Colonic mucosa (tissue), 4 donors: ENCODE results near the gene RAB39A. TPM values are rescaled to one million over a fixed set of nuclear protein-coding genes. Genes with fewer than 3 reads are reported as not detected.

ENCODE experiments used
- DNase-seq: peaks from one replicate; pipeline ENCODE4 v3.0.0-alpha.2; 2020
- H3K27ac ChIP-seq: fragments of 200-600 bp; one replicate; pipeline ENCODE4 v1.8.0; 2021
- H3K27me3 ChIP-seq: fragments of 200-600 bp; one replicate; pipeline ENCODE4 v1.8.0; 2021
- H3K36me3 ChIP-seq: fragments of 200-600 bp; one replicate; pipeline ENCODE4 v1.8.0; 2021
- H3K4me1 ChIP-seq: fragments of 200-600 bp; one replicate; pipeline ENCODE4 v1.8.0; 2021; ENCODE audit warnings: mild to moderate bottlenecking
- H3K4me3 ChIP-seq: fragments of 200-600 bp; one replicate; pipeline ENCODE4 v1.8.0; 2021
- H3K9ac ChIP-seq, 2 donors: one replicate each; pipeline ENCODE4 v1.7.0; 2013; ENCODE audit warnings: control low read depth in 2 of 2, low read depth in 2 of 2, low read length in 2 of 2
- H3K9me3 ChIP-seq: fragments of 200-600 bp; one replicate; pipeline ENCODE4 v1.8.0; 2021
- intact Hi-C: fragments of 100-400 bp; cut with DNase I; formaldehyde crosslinking; loops from one replicate; pipeline ENCODE4 v1.14.1; 2022
- total RNA-seq, 2 donors: library from RNA; stranded (reverse); fragmentation: NEBNext Ultra II Directional in 1 of 2; extraction: Animal tissue kit (Norgen Biotek cat#: 25700) in 1 of 2; gene quantifications; one replicate each; pipeline ENCODE4 v1.2.1, GENCODE V29; 2021
- TF ChIP-seq, protein P1 (sequence below): fragments of 200-600 bp; IDR thresholded peaks from one replicate; pipeline ENCODE4 v1.8.0; 2022; ENCODE audit warnings: antibody characterized with exemption, mild to moderate bottlenecking
- donor health status: healthy.
- donor health status: DM: no; HTN: no; CAD: no.
- donor health status: DM: no; HTN: no; CAD: no.

Gene RAB39A
- total RNA-seq, 2 donors from 2014 or later = 0.77 to 1.2 TPM

DNA sequence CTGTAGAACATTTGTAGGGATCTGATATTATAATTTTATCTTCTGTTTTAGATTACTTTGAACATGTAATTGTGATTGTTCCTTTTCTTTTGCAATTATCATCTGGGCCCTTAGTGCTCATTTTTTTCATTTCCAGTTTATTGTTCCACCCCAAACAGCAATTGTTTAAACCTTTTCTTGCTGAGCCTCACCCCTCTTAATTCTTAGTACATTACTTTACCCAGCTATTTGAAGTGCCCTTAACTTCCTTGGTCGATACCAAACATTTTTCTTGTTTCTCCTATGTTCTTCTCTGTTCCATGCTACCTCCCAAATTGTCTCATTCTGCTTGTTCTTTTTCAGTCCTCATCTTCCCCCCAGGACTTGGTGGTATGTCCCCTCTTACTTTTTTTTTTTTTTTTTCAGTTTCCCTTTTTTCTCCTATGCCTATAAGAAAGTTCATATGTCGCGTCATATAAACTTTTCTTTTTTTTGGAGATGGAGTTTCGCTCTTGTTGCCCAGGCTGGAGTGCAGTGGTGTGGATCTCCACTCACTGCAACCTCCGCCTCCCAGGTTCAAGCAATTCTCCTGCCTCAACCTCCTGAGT is 84.0 kb downstream of the RAB39A start:
- H3K4me1 ChIP-seq = peaks cover 3% of the 10 kb centered on the region
- TF ChIP-seq, protein P1, sequence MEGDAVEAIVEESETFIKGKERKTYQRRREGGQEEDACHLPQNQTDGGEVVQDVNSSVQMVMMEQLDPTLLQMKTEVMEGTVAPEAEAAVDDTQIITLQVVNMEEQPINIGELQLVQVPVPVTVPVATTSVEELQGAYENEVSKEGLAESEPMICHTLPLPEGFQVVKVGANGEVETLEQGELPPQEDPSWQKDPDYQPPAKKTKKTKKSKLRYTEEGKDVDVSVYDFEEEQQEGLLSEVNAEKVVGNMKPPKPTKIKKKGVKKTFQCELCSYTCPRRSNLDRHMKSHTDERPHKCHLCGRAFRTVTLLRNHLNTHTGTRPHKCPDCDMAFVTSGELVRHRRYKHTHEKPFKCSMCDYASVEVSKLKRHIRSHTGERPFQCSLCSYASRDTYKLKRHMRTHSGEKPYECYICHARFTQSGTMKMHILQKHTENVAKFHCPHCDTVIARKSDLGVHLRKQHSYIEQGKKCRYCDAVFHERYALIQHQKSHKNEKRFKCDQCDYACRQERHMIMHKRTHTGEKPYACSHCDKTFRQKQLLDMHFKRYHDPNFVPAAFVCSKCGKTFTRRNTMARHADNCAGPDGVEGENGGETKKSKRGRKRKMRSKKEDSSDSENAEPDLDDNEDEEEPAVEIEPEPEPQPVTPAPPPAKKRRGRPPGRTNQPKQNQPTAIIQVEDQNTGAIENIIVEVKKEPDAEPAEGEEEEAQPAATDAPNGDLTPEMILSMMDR = no peak
- no peaks in the 10 kb centered on the region for H3K36me3 ChIP-seq
- intact Hi-C loops = loop anchor here (10.0 kb wide), 2 partner anchors 213 to 653 kb away; partner anchors contain the start of genes ATM, DDX10 and NPAT
- H3K9ac ChIP-seq = no peak overlapping the region
- no peak overlapping the region for H3K27ac ChIP-seq
- no peaks in the 10 kb centered on the region for H3K9me3 ChIP-seq
- no peak overlapping the region for H3K4me3 ChIP-seq
- no peaks in the 10 kb centered on the region for H3K27me3 ChIP-seq
- no peak for DNase-seq

Other genes starting within 250 kb of the RAB39A start
- gene SLN, start 216.4 kb upstream of the RAB39A start, total RNA-seq = not detected
- 10 to 100 TPM; 26.3 to 31.9 TPM for gene SLC35F2, start 69.7 kb upstream of the RAB39A start, total RNA-seq
- gene CUL5, start 80.5 kb downstream of the RAB39A start, total RNA-seq = 10 to 100 TPM; 26.1 to 28.0 TPM
- gene ACAT1, start 193.1 kb downstream of the RAB39A start, total RNA-seq = 100 to 1,000 TPM in 1 of 2 donors, 10 to 100 TPM in 1; 51.5 to 130 TPM